Body of pancreas (tissue), 4 donors: ENCODE results near the gene CPN2. TPM values are rescaled to one million over a fixed set of nuclear protein-coding genes. Genes with fewer than 3 reads are reported as not detected.

ENCODE experiments used
- ATAC-seq: fragments of 150-250 bp; one replicate; pipeline ENCODE4 v1.9.1; 2016
- DNase-seq, 4 donors: peaks; one replicate each; pipeline ENCODE4 v3.0.0-alpha.2; 2019
- H3K27ac ChIP-seq, 4 donors: fragments of 200-600 bp; sonication (generic); 1 replicate in 3 of 4; 2 replicates in 1 of 4; pipeline versions ENCODE4 v1.5.1 to v1.6.1; 2016 to 2019; ENCODE audit warnings: mild to moderate bottlenecking in 1 of 4, mixed read lengths in 1 of 4, moderate library complexity in 1 of 4
- H3K27me3 ChIP-seq, 2 donors: fragments of 200-600 bp; sonication (generic); one replicate each; pipeline ENCODE4 v1.6.0; 2016; ENCODE audit warnings: mild to moderate bottlenecking in 1 of 2
- H3K36me3 ChIP-seq, 2 donors: fragments of 200-600 bp; sonication (generic); replicated peaks in 1 of 2; 2 replicates each; pipeline ENCODE4 v1.5.1; 2016; ENCODE audit warnings: low read depth in 2 of 2; ENCODE audit not compliant: insufficient read depth in 1 of 2
- H3K4me1 ChIP-seq: fragments of 200-600 bp; sonication (generic); one replicate; pipeline ENCODE4 v1.6.0; 2016
- H3K4me3 ChIP-seq, 2 donors: fragments of 200-600 bp; sonication (generic); 1 replicate in 1 of 2; 2 replicates in 1 of 2; pipeline ENCODE4 v1.5.1; 2016 to 2019
- H3K9me3 ChIP-seq, 3 donors: fragments of 200-600 bp; sonication (generic); 1 replicate in 2 of 3; 2 replicates in 1 of 3; pipeline ENCODE4 v1.5.1; 2016
- CTCF ChIP-seq, 7 experiments: fragments of 450-650 bp in 4 of 7; fragments of 200-600 bp in 3 of 7; sonication (generic) in 3 of 7; IDR thresholded peaks; one replicate each; pipeline ENCODE4 v1.5.1; 2016 to 2019; ENCODE audit warnings: antibody characterized with exemption in 7 of 7
- POLR2A ChIP-seq, 3 donors: fragments of 450-650 bp; IDR thresholded peaks; one replicate each; pipeline ENCODE4 v1.6.1; 2016; ENCODE audit warnings: antibody characterized with exemption in 3 of 3, mild to moderate bottlenecking in 2 of 3
- WGBS, 2 donors: methylation state at CpG; one replicate each; pipeline ENCODE4 v1.1.5; 2017; 5-methylcytosine and 5-hydroxymethylcytosine counted together
- intact Hi-C: fragments of 100-400 bp; cut with DNase I; formaldehyde crosslinking; loops from one replicate; pipeline ENCODE4 v1.15.1; 2023
- total RNA-seq, 2 donors: library from RNA; depleted of rRNA; stranded (reverse); fragments of >200 nt; gene quantifications; one replicate each; pipeline ENCODE4 v1.1.0, GENCODE V29; 2016

CPN2 gene
- total RNA-seq, 2 donors from 2014 or later = not detected

GRCh38 chr3:194307849-194308248 is 43.3 kb downstream of the CPN2 start:
- no peak for ATAC-seq
- no peak for DNase-seq
- peak overlapping the region in 2 of 4 donors; percentile 32 to 45 for H3K27ac ChIP-seq
- no peaks in the 10 kb centered on the region for H3K36me3 ChIP-seq
- H3K27me3 ChIP-seq = no peaks in the 10 kb centered on the region
- H3K9me3 ChIP-seq = no peaks in the 10 kb centered on the region
- 83 to 84% methylated on average over 8 of the region's 8 CpGs for WGBS, 2 donors
- peaks cover 19% of the 10 kb centered on the region for H3K4me1 ChIP-seq
- TF ChIP-seq POLR2A (IDR thresholded peaks at IDR 0.05) (no peak), CTCF (IDR thresholded peaks at IDR 0.05) (no peak)
- intact Hi-C loops = no loop called here
- H3K4me3 ChIP-seq = no peak overlapping the region

- H3K4me1 ChIP-seq = peaks cover 10% of the 10 kb centered on the region
- ATAC-seq (no peak), DNase-seq (no peak)
- intact Hi-C loops = no loop called here
- H3K4me3 ChIP-seq = no peak overlapping the region
- no peaks in the 10 kb centered on the region for H3K9me3 ChIP-seq
- no peaks in the 10 kb centered on the region for H3K27me3 ChIP-seq
- WGBS, 2 donors = 65 to 66% methylated on average over 13 of the region's 13 CpGs
- no peaks in the 10 kb centered on the region for H3K36me3 ChIP-seq
- TF ChIP-seq POLR2A (IDR thresholded peaks at IDR 0.05) (no peak), CTCF (IDR thresholded peaks at IDR 0.05) (no peak)
- no peak overlapping the region for H3K27ac ChIP-seq
These were observed 44.1 kb downstream of the CPN2 start for GRCh38 chr3:194306771-194307640.

GRCh38 chr3:194306109-194306686 is 44.9 kb downstream of the CPN2 start:
- DNase-seq = no peak

DNA sequence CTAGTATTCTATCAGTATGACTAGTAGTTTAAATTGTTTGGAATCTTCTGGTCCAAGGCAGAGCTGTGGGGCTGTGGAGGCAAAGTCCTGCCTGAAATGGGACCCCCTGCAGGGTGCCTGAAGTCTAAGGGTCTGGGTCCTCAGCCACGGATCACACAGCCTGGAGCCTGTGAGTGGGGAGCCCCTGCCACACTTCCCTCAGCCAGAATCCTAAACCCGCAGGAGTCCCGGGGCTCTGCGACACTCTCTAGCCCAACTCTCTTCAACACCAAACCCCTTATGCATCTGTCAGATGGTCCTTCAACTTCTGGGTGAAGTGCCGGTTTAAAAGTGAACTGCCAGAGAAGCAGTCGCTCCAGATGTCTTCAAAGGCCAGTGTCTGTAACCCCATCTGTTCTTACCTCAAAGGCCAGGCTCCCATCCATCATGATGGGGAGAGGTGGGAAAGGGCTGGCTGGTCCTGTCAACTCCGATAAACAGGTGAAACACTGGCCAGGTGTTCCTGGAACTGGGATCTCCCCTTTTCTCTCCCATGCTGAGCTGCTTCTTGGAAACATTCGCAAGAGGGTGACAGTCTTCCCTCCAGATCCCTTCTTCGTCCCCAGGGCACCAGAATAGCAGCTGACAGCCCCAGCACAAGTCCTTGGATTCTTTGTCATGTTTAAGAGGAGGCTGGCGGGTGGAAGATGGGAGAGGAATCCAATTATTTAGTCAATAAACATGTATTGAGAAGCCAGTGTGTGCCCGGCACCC is 45.6 kb downstream of the CPN2 start:
- no peak for TF ChIP-seq CTCF (IDR thresholded peaks at IDR 0.05)
- no peak for TF ChIP-seq POLR2A (IDR thresholded peaks at IDR 0.05)
- DNase-seq (no peak), ATAC-seq (no peak)
- intact Hi-C loops = no loop called here
- H3K4me1 ChIP-seq = peaks cover 8% of the 10 kb centered on the region
- H3K36me3 ChIP-seq = no peaks in the 10 kb centered on the region
- no peak overlapping the region for H3K4me3 ChIP-seq
- H3K9me3 ChIP-seq = no peaks in the 10 kb centered on the region
- WGBS, 2 donors = 75 to 80% methylated on average over 10 to 11 of the region's 11 CpGs
- H3K27me3 ChIP-seq = no peaks in the 10 kb centered on the region
- H3K27ac ChIP-seq = no peak overlapping the region

More at GRCh38 chr3:194306109-194306686, 44.9 kb downstream of the CPN2 start:
- H3K27ac ChIP-seq = no peak overlapping the region
- intact Hi-C loops = no loop called here
- H3K36me3 ChIP-seq = no peaks in the 10 kb centered on the region
- no peak for ATAC-seq
- WGBS, 2 donors = 56 to 76% methylated on average over 10 of the region's 11 CpGs
- TF ChIP-seq POLR2A (IDR thresholded peaks at IDR 0.05) = no peak
- no peak for TF ChIP-seq CTCF (IDR thresholded peaks at IDR 0.05)
- H3K9me3 ChIP-seq = no peaks in the 10 kb centered on the region
- H3K27me3 ChIP-seq = no peaks in the 10 kb centered on the region
- H3K4me1 ChIP-seq = peaks cover 8% of the 10 kb centered on the region
- no peak overlapping the region for H3K4me3 ChIP-seq
